Ovary (tissue), 9 donors: ENCODE results near the gene GUCA2A. TPM values are rescaled to one million over a fixed set of nuclear protein-coding genes. Genes with fewer than 3 reads are reported as not detected.

Experiments
- DNase-seq, 5 donors: peaks; one replicate each; pipeline ENCODE4 v3.0.0-alpha.2; 2019 to 2020
- H3K27ac ChIP-seq, 2 donors: fragments of 200-600 bp; one replicate each; pipeline versions ENCODE4 v1.5.1 to v1.8.0; 2019 to 2022
- H3K27me3 ChIP-seq: fragments of 200-600 bp; one replicate; pipeline ENCODE4 v1.8.0; 2022
- H3K36me3 ChIP-seq: fragments of 200-600 bp; sonication (generic); one replicate; pipeline ENCODE4 v1.5.1; 2019
- H3K4me1 ChIP-seq: one replicate; pipeline ENCODE4 v1.8.1; 2013; ENCODE audit warnings: mild to moderate bottlenecking, moderate library complexity; ENCODE audit not compliant: insufficient read depth
- H3K4me3 ChIP-seq: fragments of 200-600 bp; sonication (generic); one replicate; pipeline ENCODE4 v1.5.1; 2017
- H3K9me3 ChIP-seq, 2 donors: fragments of 200-600 bp in 1 of 2; sonication (generic) in 1 of 2; one replicate each; pipeline versions ENCODE4 v1.5.1 to v1.8.1; 2013 to 2019; ENCODE audit warnings: mild to moderate bottlenecking in 1 of 2, moderate library complexity in 1 of 2
- CTCF ChIP-seq, 3 donors: fragments of 450-650 bp in 2 of 3; fragments of 200-600 bp in 1 of 3; IDR thresholded peaks; one replicate each; pipeline versions ENCODE4 v1.5.1 to v1.8.0; 2016 to 2022; ENCODE audit warnings: antibody characterized with exemption in 3 of 3, mild to moderate bottlenecking in 1 of 3
- EP300 ChIP-seq: sonication (generic); formaldehyde crosslinking; IDR thresholded peaks from one replicate; pipeline ENCODE4 v1.6.1; 2017; ENCODE audit warnings: antibody characterized with exemption
- POLR2A ChIP-seq: fragments of 450-650 bp; IDR thresholded peaks from one replicate; pipeline ENCODE4 v1.6.1; 2017; ENCODE audit warnings: antibody characterized with exemption, mild to moderate bottlenecking, moderate library complexity
- WGBS, 3 donors: extraction: QIAGEN DNeasy Blood & Tissue Kit in 1 of 3; methylation state at CpG; one replicate each; pipeline versions ENCODE4 v1.1.5 to v1.1.7; 2013 to 2017; 5-methylcytosine and 5-hydroxymethylcytosine counted together
- intact Hi-C, 4 donors: fragments of 100-400 bp; cut with DNase I; formaldehyde crosslinking; loops; one replicate each; pipeline versions ENCODE4 v1.11.0 to v1.15.1; 2022 to 2023
- polyA plus RNA-seq, 2 donors: library from polyadenylated mRNA; stranded (reverse); fragments of 200-250 nt in 1 of 2; fragments of 350-450 nt in 1 of 2; fragmentation: Illumina TruSeq in 1 of 2; extraction: RNeasy Lipid Tissue Mini Kit (QIAGEN cat#74804) in 1 of 2; gene quantifications; one replicate each; pipeline ENCODE4 v1.2.3, GENCODE V29; 2013 to 2014
- total RNA-seq, 7 donors: library from RNA; depleted of rRNA in 2 of 7; stranded (reverse); fragments of >200 nt in 2 of 7; fragmentation: NEBNext Ultra II Directional in 3 of 7; extraction: Animal tissue kit (Norgen Biotek cat#: 25700) in 3 of 7; gene quantifications; one replicate each; pipeline versions ENCODE4 v1.1.0 to v1.2.4, GENCODE V29; 2016 to 2023
- donor health status: DM: no; HTN: no; CAD: no; lungs with moderate emphysema.
- donor health status: DM: no; HTN: no; CAD: no.
- donor health status: Bipolar disorder and iron deficiency.
- donor health status: DM: yes; HTN: yes; CAD: no.
- donor health status: DM: no; HTN: no; CAD: no.
- donor health status: DM: yes; HTN: yes; CAD: no.

The GUCA2A gene
- total and polyA plus RNA-seq, 9 donors = 7.7 TPM; not detected in 8

- Histone ChIP-seq H3K36me3 (no peaks in the 10 kb centered on the region), H3K4me3 (no peak overlapping the region), H3K27me3 (no peaks in the 10 kb centered on the region), H3K9me3 (no peaks in the 10 kb centered on the region), H3K4me1 (no peaks in the 10 kb centered on the region), H3K27ac (no peak overlapping the region)
- no peak for TF ChIP-seq POLR2A
- TF ChIP-seq EP300 = no peak
- no peak for TF ChIP-seq CTCF (IDR thresholded peaks at IDR 0.05)
- DNase-seq = no peak
- WGBS, 3 donors = 93 to 97% (median 96%) methylated on average over 3 of the region's 3 CpGs
- intact Hi-C loops = no loop called here
Measured at GRCh38 chr1:42206164-42206563, 41.6 kb upstream of the GUCA2A start.

DNA sequence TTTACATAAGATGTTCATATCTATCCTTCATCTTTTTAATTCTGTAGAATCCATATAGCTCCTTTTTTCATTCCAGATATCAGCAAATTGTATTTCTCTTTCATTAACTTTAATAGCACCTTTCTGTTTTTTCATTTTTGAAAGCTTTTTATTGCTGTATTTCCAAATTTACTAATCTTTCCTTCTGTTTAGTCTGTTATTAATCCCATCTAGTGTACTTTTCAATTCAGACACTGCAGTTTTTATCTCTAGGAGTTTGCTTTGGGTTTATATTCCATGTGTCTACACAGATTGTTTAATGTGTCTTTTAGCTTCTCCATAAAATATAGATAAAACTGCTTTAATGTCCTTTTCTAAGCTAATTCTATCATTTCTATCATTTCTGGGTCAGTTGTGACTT, 37.4 kb upstream of the GUCA2A start:
- no peak overlapping the region for H3K4me3 ChIP-seq
- no peaks in the 10 kb centered on the region for H3K4me1 ChIP-seq
- intact Hi-C loops = no loop called here
- no peaks in the 10 kb centered on the region for H3K27me3 ChIP-seq
- H3K9me3 ChIP-seq = no peaks in the 10 kb centered on the region
- no peak overlapping the region for H3K27ac ChIP-seq
- no peak for TF ChIP-seq EP300
- no peak for TF ChIP-seq POLR2A
- TF ChIP-seq CTCF (IDR thresholded peaks at IDR 0.05) = no peak
- no peaks in the 10 kb centered on the region for H3K36me3 ChIP-seq
- no peak for DNase-seq

DNA sequence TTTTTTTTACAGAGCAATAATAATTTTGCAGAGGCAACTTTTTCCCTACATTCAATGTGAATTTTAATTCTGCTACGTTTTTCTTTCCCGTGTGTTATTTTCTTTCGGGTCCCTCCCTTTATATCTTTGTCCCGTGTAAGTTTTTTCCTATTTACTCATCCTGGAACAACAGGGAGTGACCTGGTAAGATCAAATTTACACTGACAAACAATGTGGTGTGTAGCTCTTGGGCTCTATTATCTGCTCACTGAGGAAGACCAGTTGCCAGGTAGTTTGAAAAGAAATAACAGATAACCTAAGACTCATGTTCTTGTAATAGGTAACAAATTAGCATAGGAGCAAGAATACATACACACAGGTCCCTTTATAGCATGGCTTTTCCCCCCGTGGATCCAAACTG, 33.7 kb upstream of the GUCA2A start:
- Histone ChIP-seq H3K27ac (no peak overlapping the region), H3K9me3 (no peaks in the 10 kb centered on the region), H3K36me3 (no peaks in the 10 kb centered on the region), H3K4me3 (no peak overlapping the region), H3K4me1 (no peaks in the 10 kb centered on the region), H3K27me3 (no peaks in the 10 kb centered on the region)
- no peak for DNase-seq
- intact Hi-C loops = no loop called here
- TF ChIP-seq CTCF (IDR thresholded peaks at IDR 0.05) (no peak), EP300 (no peak), POLR2A (no peak)
- WGBS, 3 donors = 87 to 90% (median 90%) methylated on average over 5 of the region's 5 CpGs

- Histone ChIP-seq H3K4me1 (no peaks in the 10 kb centered on the region), H3K36me3 (no peaks in the 10 kb centered on the region), H3K27me3 (no peaks in the 10 kb centered on the region), H3K4me3 (no peak overlapping the region), H3K27ac (no peak overlapping the region), H3K9me3 (no peaks in the 10 kb centered on the region)
- WGBS, 3 donors = 95 to 96% (median 96%) methylated on average over 3 of the region's 3 CpGs
- DNase-seq = no peak
- no peak for TF ChIP-seq POLR2A
- no peak for TF ChIP-seq EP300
- TF ChIP-seq CTCF (IDR thresholded peaks at IDR 0.05) = no peak
- intact Hi-C loops = no loop called here
Measured at GRCh38 chr1:42195841-42196240, 31.3 kb upstream of the GUCA2A start.

- no peak for TF ChIP-seq POLR2A
- no peak for TF ChIP-seq CTCF (IDR thresholded peaks at IDR 0.05)
- no peak for TF ChIP-seq EP300
- Histone ChIP-seq H3K36me3 (no peaks in the 10 kb centered on the region), H3K27ac (no peak overlapping the region), H3K27me3 (no peaks in the 10 kb centered on the region), H3K9me3 (no peaks in the 10 kb centered on the region), H3K4me3 (no peak overlapping the region), H3K4me1 (no peaks in the 10 kb centered on the region)
- no peak for DNase-seq
- 81 to 87% (median 83%) methylated on average over 4 of the region's 4 CpGs for WGBS, 3 donors
- intact Hi-C loops = no loop called here
Measured at GRCh38 chr1:42192106-42192505, 27.6 kb upstream of the GUCA2A start.
